Measurements from ENCODE around the gene KLF3.
A peak's percentile ranks its signal among the peaks of the same experiment; 100 is the strongest.

The KLF3 gene

GRCh38 chr4:38659346-38659745, 4.7 kb upstream of the KLF3 start:
- DNase-seq: no peak

- no peak for DNase-seq
Observed at GRCh38 chr4:38660838-38661237, 3.2 kb upstream of the KLF3 start.

GRCh38 chr4:38661371-38661770, 2.6 kb upstream of the KLF3 start:
- DNase-seq: no peak

- no peak for DNase-seq
Observed at GRCh38 chr4:38662522-38663089, 1.4 kb upstream of the KLF3 start.

- DNase-seq: peak; percentile 71
Observed at GRCh38 chr4:38663090-38663800, 754 bp upstream of the KLF3 start.

- peak; percentile 48 for DNase-seq
Observed at GRCh38 chr4:38664706-38665401, 855 bp downstream of the KLF3 start.

- DNase-seq: no peak
Observed at GRCh38 chr4:38665551-38666411, 1.8 kb downstream of the KLF3 start.

GRCh38 chr4:38666766-38667084, 2.7 kb downstream of the KLF3 start:
- DNase-seq: no peak

GRCh38 chr4:38667085-38667893, 3.3 kb downstream of the KLF3 start:
- DNase-seq: peak; percentile 72

GRCh38 chr4:38668203-38668971, 4.4 kb downstream of the KLF3 start:
- DNase-seq: no peak

- DNase-seq: no peak
Observed at GRCh38 chr4:38669208-38669607, 5.2 kb downstream of the KLF3 start.

- no peak for DNase-seq
Observed at GRCh38 chr4:38670109-38670901, 6.3 kb downstream of the KLF3 start.

- DNase-seq: no peak
Observed at GRCh38 chr4:38670939-38671591, 7.1 kb downstream of the KLF3 start.

- no peak for DNase-seq
Observed at GRCh38 chr4:38671592-38671940, 7.6 kb downstream of the KLF3 start.

GRCh38 chr4:38672074-38672396, 8.0 kb downstream of the KLF3 start:
- no peak for DNase-seq

GRCh38 chr4:38672397-38673129, 8.6 kb downstream of the KLF3 start:
- DNase-seq: no peak

- DNase-seq: no peak
Observed at GRCh38 chr4:38673130-38673978, 9.4 kb downstream of the KLF3 start.

GRCh38 chr4:38674258-38675144, 10.5 kb downstream of the KLF3 start:
- no peak for DNase-seq

Measured in NCI-H1092 treated with DMSO at 0.1 percent for 48 hours (cell line).